Duodenal mucosa (tissue), 2 donors: ENCODE data around the gene CRHBP.
"Not testable (repeated sequence)": the region's sequence is repeated elsewhere in the genome, so short reads cannot be mapped to it uniquely, and the experiment has no call there.

ENCODE experiments used
- H3K27ac ChIP-seq: one replicate; pipeline ENCODE4 v1.7.0; 2013; ENCODE audit warnings: low read depth, low read length
- H3K27me3 ChIP-seq, 2 donors: one replicate each; pipeline ENCODE4 v1.7.0; 2013; ENCODE audit warnings: low read length in 2 of 2, control low read depth in 1 of 2; ENCODE audit not compliant: insufficient read depth in 2 of 2, control insufficient read depth in 1 of 2
- H3K36me3 ChIP-seq, 2 donors: one replicate each; pipeline ENCODE4 v1.7.0; 2013; ENCODE audit warnings: low read length in 2 of 2, control low read depth in 1 of 2; ENCODE audit not compliant: insufficient read depth in 2 of 2, control insufficient read depth in 1 of 2
- H3K4me1 ChIP-seq, 2 donors: one replicate each; pipeline ENCODE4 v1.7.0; 2013; ENCODE audit warnings: low read length in 2 of 2, control low read depth in 1 of 2; ENCODE audit not compliant: insufficient read depth in 2 of 2, control insufficient read depth in 1 of 2
- H3K4me3 ChIP-seq, 2 donors: one replicate each; pipeline ENCODE4 v1.7.0; 2013; ENCODE audit warnings: low read length in 2 of 2, low read depth in 1 of 2
- H3K9ac ChIP-seq, 2 donors: one replicate each; pipeline ENCODE4 v1.7.0; 2013; ENCODE audit warnings: low read length in 2 of 2, low read depth in 1 of 2
- H3K9me3 ChIP-seq, 2 donors: one replicate each; pipeline ENCODE4 v1.7.0; 2013; ENCODE audit warnings: low read length in 2 of 2, control low read depth in 1 of 2; ENCODE audit not compliant: control insufficient read depth in 1 of 2

Gene CRHBP

GRCh38 chr5:76983468-76983867 lies 30.6 kb downstream of the CRHBP start:
- Histone ChIP-seq H3K36me3 (no peaks in the 10 kb centered on the region), H3K4me3 (no peak overlapping the region)

DNA sequence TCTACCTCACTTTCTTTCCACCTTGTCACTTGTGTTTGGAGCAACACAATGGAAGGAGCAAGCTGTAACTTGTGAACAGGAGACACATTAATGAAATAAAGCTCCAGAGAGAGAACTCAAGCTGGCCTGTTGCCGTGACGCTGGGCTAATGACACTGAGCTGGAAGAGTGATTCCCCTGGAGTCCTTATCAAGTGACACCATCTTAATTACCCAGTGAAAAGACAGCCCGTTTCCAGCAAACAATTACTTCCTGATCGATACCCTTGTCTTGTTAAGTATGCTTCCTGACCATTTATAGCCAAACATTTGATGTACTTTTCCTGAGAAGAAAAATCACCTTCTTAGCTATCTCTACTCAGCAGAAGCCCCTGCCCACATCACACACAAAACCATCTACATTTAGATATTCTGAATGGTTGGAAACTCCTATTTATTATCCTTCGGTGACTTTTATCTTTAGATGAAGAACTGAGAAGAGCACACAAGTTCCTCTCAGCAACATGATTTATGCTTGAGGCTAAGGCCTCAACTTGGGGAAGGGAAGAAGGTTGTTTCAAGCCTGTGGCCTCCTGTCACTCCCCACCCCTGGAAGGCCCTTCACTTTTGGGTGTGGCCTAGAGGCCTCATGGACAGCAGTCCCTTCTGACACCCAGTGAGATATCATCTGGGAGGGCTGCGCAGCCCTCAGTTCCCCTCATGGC lies 34.1 kb downstream of the CRHBP start:
- no peak overlapping the region for H3K4me3 ChIP-seq
- no peaks in the 10 kb centered on the region for H3K36me3 ChIP-seq
- no peaks in the 10 kb centered on the region for H3K27me3 ChIP-seq
- H3K27ac ChIP-seq, result no peak overlapping the region
- no peaks in the 10 kb centered on the region for H3K4me1 ChIP-seq
- H3K9me3 ChIP-seq, result no peaks in the 10 kb centered on the region
- H3K9ac ChIP-seq, result no peak overlapping the region

More at GRCh38 chr5:76983468-76983867, 30.6 kb downstream of the CRHBP start:
- H3K4me1 ChIP-seq, result no peaks in the 10 kb centered on the region
- H3K27ac ChIP-seq, result no peak overlapping the region
- H3K9me3 ChIP-seq, result no peaks in the 10 kb centered on the region
- H3K9ac ChIP-seq, result no peak overlapping the region
- no peaks in the 10 kb centered on the region for H3K27me3 ChIP-seq

DNA sequence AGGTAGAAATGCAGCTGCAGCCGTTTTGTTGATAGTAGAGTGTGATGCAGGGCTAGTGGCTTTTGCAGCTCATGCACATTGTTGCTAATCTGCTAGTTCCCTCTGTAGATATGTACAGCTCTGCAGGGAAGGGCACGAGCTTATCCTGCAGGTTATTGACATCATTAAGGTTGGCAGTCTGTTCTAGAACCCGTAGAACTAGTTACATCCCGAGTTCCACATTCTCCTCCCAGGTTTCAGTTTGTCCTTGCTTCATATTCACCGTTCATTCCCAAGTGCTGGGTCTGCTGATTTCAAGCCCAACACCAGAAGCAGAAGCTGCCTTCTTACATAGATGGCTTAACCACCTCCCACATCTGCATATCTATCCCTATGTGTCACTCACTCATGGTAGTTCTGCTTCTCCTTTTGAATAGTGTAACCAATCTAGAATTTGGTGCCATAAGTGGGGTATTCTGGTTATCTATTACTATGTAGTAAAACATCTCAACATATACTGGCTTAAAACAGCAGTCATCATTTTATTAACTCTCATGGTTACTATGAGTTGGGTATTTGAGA lies 38.1 kb downstream of the CRHBP start:
- Histone ChIP-seq H3K9ac (no peak overlapping the region), H3K27me3 (no peaks in the 10 kb centered on the region), H3K9me3 (no peaks in the 10 kb centered on the region), H3K4me1 (no peaks in the 10 kb centered on the region), H3K4me3 (no peak overlapping the region), H3K27ac (no peak overlapping the region), H3K36me3 (no peaks in the 10 kb centered on the region)

DNA sequence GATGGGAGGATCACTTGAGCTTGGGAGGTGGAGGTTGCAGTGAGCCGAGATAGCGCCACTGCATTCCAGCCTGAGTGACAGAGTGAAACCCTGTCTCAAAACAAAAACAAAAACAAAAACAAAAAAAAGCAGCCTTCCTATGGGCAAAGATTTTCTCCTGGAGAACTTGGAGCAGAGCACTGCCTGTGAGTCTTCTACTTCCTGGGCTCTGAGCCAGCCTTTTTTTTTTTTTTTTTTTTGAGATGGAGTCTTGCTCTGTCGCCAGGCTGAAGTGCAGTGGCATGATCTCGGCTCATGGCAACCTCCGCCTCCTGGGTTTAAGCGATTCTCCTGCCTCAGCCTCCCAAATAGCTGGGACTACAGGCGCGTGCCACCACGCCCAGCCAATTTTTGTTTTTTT lies 40.6 kb downstream of the CRHBP start:
- not testable (repeated sequence) for H3K36me3 ChIP-seq, H3K27ac ChIP-seq, H3K4me3 ChIP-seq, H3K27me3 ChIP-seq, H3K9ac ChIP-seq, H3K9me3 ChIP-seq, H3K4me1 ChIP-seq

DNA sequence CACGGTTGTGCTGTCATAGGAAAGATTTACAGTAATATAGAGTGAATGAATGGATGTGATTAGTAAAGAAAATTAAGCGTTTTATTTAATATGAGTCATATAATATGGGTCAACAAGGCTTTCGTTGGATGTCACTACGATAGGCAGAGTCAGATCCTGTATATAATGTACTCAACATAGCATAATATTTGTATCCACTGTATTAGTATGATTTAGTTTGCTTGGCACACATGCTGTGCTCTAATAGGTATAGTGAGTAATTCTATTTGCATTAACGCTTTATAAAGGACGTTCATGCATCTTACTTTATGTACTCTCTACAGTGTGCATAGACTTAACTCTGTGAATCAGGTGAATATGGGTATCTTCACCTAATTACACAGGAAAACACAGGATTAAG lies 41.5 kb downstream of the CRHBP start:
- Histone ChIP-seq H3K9ac (no peak overlapping the region), H3K27me3 (no peaks in the 10 kb centered on the region), H3K4me3 (no peak overlapping the region), H3K27ac (no peak overlapping the region), H3K4me1 (no peaks in the 10 kb centered on the region), H3K36me3 (no peaks in the 10 kb centered on the region), H3K9me3 (no peaks in the 10 kb centered on the region)

DNA sequence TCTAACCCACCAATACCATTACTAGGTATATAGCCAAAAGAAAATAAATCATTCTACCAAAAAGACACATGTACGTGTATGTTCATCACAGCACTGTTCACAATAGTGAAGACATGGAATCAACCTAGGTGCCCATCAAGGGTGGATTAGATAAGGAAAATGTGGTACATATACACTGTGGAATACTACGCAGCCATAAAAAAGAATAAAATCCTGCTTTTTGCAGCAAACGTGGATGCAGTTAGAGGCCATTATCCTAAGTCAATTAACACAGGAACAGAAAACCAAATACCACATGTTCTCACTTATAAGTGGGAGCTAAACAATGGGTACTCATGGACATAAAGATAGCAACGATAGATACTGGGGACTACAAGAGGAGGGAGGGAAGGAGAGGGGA lies 45.4 kb downstream of the CRHBP start:
- not testable (repeated sequence) for H3K27me3 ChIP-seq, H3K9ac ChIP-seq, H3K9me3 ChIP-seq, H3K27ac ChIP-seq, H3K4me1 ChIP-seq, H3K36me3 ChIP-seq, H3K4me3 ChIP-seq

- no peaks in the 10 kb centered on the region for H3K4me1 ChIP-seq
- no peaks in the 10 kb centered on the region for H3K9me3 ChIP-seq
- H3K36me3 ChIP-seq, result no peaks in the 10 kb centered on the region
- H3K27ac ChIP-seq, result no peak overlapping the region
- no peaks in the 10 kb centered on the region for H3K27me3 ChIP-seq
- no peak overlapping the region for H3K9ac ChIP-seq
- H3K4me3 ChIP-seq, result no peak overlapping the region
Observed at GRCh38 chr5:76999451-76999850, 46.6 kb downstream of the CRHBP start.

- Histone ChIP-seq H3K27ac (no peak overlapping the region), H3K9ac (no peak overlapping the region), H3K4me3 (no peak overlapping the region), H3K27me3 (no peaks in the 10 kb centered on the region), H3K36me3 (no peaks in the 10 kb centered on the region), H3K9me3 (no peaks in the 10 kb centered on the region), H3K4me1 (no peaks in the 10 kb centered on the region)
Observed at GRCh38 chr5:77003246-77003645, 50.4 kb downstream of the CRHBP start.

GRCh38 chr5:77006124-77006523 lies 53.3 kb downstream of the CRHBP start:
- Histone ChIP-seq H3K27me3 (no peaks in the 10 kb centered on the region), H3K9me3 (no peaks in the 10 kb centered on the region), H3K36me3 (no peaks in the 10 kb centered on the region), H3K4me1 (no peaks in the 10 kb centered on the region), H3K27ac (no peak overlapping the region), H3K4me3 (no peak overlapping the region), H3K9ac (no peak overlapping the region)

DNA sequence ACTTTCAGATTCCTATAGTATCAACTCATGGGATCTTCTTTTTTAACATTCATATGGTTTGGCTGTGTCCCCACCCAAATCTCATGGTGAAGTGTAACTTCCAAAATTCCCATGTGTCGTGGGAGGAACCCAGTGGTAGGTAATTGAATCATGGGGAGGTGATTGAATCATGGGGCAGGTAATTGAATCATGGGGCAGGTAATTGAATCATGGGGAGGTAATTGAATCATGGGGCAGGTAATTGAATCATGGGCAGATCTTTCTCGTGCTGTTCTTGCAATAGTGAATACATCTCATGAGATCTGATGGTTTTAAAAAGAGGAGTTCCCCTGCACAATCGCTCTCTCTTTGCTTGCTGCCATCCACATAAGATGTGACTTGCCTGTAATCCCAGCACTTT lies 55.6 kb downstream of the CRHBP start:
- no peak overlapping the region for H3K27ac ChIP-seq
- no peak overlapping the region for H3K4me3 ChIP-seq
- H3K4me1 ChIP-seq, result no peaks in the 10 kb centered on the region
- H3K27me3 ChIP-seq, result no peaks in the 10 kb centered on the region
- H3K36me3 ChIP-seq, result no peaks in the 10 kb centered on the region
- no peaks in the 10 kb centered on the region for H3K9me3 ChIP-seq
- no peak overlapping the region for H3K9ac ChIP-seq
